Activated naive CD4-positive, alpha-beta T cell treated with anti-CD3 and anti-CD28 coated beads for 36 hours (primary cell): ENCODE results near the gene ATP13A2. TPM values are rescaled to one million over a fixed set of nuclear protein-coding genes. Genes with fewer than 3 reads are reported as not detected.

ENCODE experiments used
- CTCF ChIA-PET: fragments of 350-600 bp; sonication (Branson Sonifier 250); formaldehyde crosslinking; loops from one replicate; lab custom pipeline; 2021; ENCODE audit warnings: antibody characterized with exemption; lab: Charles Lee
- DNase-seq: peaks from one replicate; pipeline ENCODE4 v3.0.0-alpha.2; 2020
- H3K27ac Mint-ChIP-seq: one replicate; pipeline ENCODE4 v1.8.0; 2021; ENCODE audit warnings: mild to moderate bottlenecking, mixed read lengths
- H3K27me3 Mint-ChIP-seq: one replicate; pipeline ENCODE4 v1.8.0; 2021; ENCODE audit warnings: low read depth, mixed read lengths
- H3K36me3 Mint-ChIP-seq: one replicate; pipeline ENCODE4 v1.8.0; 2021; ENCODE audit warnings: low read depth, mixed read lengths
- H3K4me1 Mint-ChIP-seq: one replicate; pipeline ENCODE4 v1.8.0; 2021; ENCODE audit warnings: low read depth, mixed read lengths
- H3K4me3 Mint-ChIP-seq: one replicate; pipeline ENCODE4 v1.8.0; 2021; ENCODE audit warnings: mild to moderate bottlenecking, moderate library complexity, mixed read lengths
- H3K9me3 Mint-ChIP-seq: one replicate; pipeline ENCODE4 v1.8.0; 2021; ENCODE audit warnings: mixed read lengths
- intact Hi-C: fragments of 100-400 bp; cut with micrococcal nuclease; formaldehyde crosslinking; loops from one replicate; pipeline ENCODE4 v1.15.1; 2023
- total RNA-seq, 2 experiments: library from RNA; stranded (reverse); gene quantifications; one replicate each; pipeline ENCODE4 v1.2.3, GENCODE V29; 2021

The ATP13A2 gene
- total RNA-seq, 2 experiments from 2014 or later: 23.6 to 25.0 TPM

DNA sequence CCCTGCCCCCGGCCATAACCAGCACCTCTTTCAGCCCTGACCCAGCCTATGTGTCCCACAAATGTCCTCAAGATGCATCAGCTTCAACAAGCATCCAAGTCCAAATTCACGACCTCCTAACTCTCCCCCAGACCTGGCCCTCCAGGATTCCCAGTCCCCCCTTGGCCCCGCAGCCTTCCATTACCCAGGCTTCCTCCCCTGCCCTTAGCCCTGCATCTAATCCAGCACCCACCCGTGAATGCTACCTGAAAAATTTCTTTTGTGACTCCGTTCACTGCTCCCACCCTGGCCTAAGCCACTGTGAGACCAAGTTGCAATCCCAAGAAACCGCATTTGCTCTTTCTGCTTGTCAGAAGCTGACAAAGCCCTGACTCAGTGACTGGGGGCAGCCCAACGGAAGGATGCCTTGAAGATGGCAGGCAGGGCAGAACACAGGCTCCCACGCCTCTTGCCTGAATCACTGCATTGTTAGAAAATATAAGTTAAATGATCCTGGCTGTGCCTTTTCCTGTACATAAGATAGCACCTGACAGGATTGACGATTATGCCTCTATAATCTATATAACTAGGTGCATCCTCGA is 30.4 kb downstream of the ATP13A2 start:
- peaks cover 24% of the 10 kb centered on the region for H3K27me3 Mint-ChIP-seq
- no peaks in the 10 kb centered on the region for H3K9me3 Mint-ChIP-seq
- H3K4me3 Mint-ChIP-seq: peak overlapping the region; percentile 44
- peaks cover 11% of the 10 kb centered on the region for H3K4me1 Mint-ChIP-seq
- DNase-seq: no peak
- H3K27ac Mint-ChIP-seq: no peak overlapping the region
- CTCF ChIA-PET: interaction anchor here (0.6 to 1.3 kb wide), 2 partner anchors 21 to 30 kb away, joined by 3 read pairs; no protein-coding TSS in a partner anchor
- intact Hi-C loops: no loop called here
- peaks cover 4% of the 10 kb centered on the region for H3K36me3 Mint-ChIP-seq

DNA sequence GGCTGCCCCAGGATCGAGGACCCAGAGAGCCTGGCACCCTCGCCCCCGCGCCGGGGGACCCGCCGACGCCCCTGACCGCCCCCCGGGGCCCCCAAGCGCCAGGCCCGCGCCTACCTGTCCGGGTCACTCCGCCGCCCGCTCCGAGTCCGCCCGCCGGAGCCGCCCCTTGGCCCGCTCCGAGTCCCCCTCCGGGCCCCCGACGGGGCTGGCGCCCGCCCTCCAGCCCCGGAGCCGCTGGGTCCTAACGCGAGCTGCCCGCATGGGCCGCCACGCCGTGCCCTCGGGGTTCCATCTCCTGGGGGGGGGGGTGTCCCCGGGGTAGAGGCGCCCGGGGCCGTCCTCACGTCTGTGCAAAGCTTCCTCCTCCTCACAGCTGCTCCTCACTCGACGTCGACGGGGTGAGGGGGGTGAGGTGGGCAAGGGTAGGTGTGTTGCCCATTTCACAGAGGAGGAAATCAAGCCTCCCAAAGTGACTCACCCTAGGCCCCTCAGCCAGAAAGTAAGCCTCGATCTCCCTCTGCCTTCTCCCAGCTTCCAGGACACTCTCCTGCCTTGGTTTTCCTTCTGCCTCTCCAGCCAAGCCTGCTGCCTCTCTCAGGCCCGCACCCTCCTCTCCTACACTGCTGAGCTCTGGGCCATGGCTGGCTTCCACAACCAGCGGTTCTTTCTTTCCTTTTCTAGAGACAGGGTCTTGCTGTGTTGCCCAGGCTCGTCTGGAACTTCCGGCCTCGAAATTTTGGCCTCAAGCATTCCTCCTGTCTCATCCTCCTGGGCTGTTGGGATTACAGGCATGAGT is 31.1 kb downstream of the ATP13A2 start, which contains the start of gene MFAP2:
TSS of gene MFAP2 (minus strand) at position 148 of the 796 bp plus-strand sequence. CDS start 2,347 bp downstream, outside the sequence.
- peaks cover 11% of the 10 kb centered on the region for H3K4me1 Mint-ChIP-seq
- intact Hi-C loops: no loop called here
- peaks cover under 1% of the 10 kb centered on the region for H3K36me3 Mint-ChIP-seq
- CTCF ChIA-PET: interaction anchor here (1.3 kb wide), 1 partner anchor 29 kb away, joined by 3 read pairs; no protein-coding TSS in a partner anchor
- no peak within 1 kb of the TSS for H3K27ac Mint-ChIP-seq
- H3K27me3 Mint-ChIP-seq: peaks cover 24% of the 10 kb centered on the region
- peak; percentile 11 for DNase-seq
- H3K4me3 Mint-ChIP-seq: peak within 1 kb of the TSS; percentile 44
- no peaks in the 10 kb centered on the region for H3K9me3 Mint-ChIP-seq

DNA sequence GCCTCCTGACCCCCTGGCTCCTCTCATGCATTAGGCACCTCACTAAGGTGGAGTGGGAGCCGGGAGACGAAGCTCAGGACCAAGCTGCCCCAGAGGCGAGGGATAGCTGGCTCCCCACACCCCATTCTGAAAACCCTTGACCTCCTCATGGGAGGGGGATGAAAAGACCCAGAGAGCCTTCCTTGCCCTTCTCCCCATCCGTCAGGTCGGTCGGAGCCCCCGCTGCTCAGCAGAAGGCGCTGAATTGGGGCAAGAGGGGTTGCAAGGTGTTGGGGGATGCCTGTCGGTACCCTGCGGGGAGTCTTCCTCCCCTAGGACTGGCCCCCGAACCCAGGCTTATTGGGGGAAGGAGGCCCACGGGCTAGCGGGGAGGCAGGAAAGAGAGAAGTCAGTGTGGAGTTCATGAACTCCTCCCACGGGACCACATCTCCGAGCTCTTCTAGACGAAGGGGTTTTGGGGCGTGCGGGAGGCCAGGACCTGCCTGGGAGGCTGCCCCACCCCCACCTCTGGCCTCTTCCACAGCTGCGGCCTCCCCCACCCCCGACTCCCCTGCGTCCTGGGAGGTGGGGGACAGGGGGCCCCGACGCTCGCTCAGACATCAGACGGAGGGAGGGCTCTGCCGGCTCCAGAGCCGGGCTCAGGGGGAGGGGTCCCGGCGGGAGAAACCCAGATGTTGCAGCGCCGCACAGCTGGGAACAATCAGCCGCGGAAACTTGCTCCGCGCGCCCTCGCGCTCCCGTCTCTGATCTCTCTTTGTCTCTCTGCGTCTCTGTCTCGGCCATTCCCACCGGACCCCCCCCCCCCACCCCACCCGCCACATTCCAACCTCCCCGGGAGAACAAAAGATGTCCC is 32.0 kb downstream of the ATP13A2 start:
- DNase-seq: no peak
- peak overlapping the region; percentile 21 for H3K4me3 Mint-ChIP-seq
- intact Hi-C loops: no loop called here
- H3K27ac Mint-ChIP-seq: no peak overlapping the region
- peaks cover 11% of the 10 kb centered on the region for H3K4me1 Mint-ChIP-seq
- H3K9me3 Mint-ChIP-seq: no peaks in the 10 kb centered on the region
- H3K36me3 Mint-ChIP-seq: no peaks in the 10 kb centered on the region
- CTCF ChIA-PET: no interaction called here
- peaks cover 24% of the 10 kb centered on the region for H3K27me3 Mint-ChIP-seq

DNA sequence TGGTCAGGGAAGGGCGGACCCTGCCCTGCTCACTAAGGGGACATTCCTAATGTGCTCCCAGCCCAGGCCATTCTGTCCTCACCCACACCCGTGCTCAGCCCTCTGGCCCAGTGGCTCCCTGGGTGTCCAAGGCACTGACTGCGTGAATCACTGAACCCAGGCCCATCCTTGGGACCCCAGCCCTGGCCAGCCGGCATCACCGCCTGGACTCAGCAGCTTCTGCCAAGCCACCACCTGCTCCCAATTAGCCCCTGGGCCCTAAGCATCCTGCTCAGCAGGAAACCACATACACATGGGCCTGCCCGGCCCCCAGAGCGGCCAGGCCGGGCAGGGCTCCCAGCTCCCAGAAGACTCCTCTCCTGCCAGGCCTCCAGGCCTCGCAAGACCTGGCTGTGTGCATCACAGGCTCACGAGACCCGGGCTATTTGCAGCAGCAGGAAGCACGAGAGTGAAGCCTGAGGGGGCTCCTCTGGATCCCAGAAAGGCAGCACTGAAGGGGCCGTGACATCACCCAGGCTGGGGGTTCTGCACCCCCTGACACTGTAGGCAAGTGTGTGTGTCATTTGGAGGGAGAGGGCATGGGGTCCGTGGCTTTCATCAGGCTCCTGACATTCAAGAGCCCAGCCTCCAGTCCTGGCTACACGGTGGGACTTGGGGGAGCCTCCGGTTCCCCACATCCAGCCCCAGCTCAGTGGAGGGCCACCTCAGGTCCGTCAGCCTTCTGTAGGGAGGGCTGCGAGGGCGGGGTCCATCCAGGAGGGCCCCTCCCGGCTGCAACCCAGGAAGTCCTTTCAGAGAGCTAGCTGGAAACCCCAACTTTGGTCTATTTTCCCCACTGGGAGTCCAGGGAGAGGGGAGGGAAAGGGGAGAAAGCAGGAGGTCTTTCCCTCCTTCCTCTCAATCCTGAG is 32.9 kb downstream of the ATP13A2 start:
- no peaks in the 10 kb centered on the region for H3K9me3 Mint-ChIP-seq
- peaks cover 11% of the 10 kb centered on the region for H3K4me1 Mint-ChIP-seq
- no peak overlapping the region for H3K4me3 Mint-ChIP-seq
- intact Hi-C loops: no loop called here
- CTCF ChIA-PET: interaction anchor here (0.6 kb wide), 1 partner anchor 279 kb away, joined by 4 read pairs; no protein-coding TSS in a partner anchor
- no peak overlapping the region for H3K27ac Mint-ChIP-seq
- no peak for DNase-seq
- H3K36me3 Mint-ChIP-seq: no peaks in the 10 kb centered on the region
- peaks cover 24% of the 10 kb centered on the region for H3K27me3 Mint-ChIP-seq

DNA sequence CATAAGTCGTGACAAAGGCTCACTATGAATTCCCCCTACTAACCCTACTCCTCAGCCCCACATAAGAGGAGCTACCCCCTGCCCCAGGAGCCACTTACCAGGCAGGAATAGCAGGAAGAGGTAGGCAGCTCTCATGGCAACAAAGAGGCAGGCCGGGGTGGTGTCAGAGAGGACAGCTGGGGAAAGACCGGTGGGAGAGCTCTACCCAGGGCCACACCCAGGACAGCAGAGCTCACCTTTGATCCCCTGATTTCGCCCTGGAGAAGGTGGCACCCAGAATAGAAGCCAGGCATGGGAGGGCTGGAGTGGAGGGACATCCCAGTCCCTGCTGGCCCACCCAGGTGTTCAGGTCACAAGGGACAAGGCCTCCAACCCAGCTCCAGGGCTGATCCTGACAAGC is 33.6 kb downstream of the ATP13A2 start:
- intact Hi-C loops: no loop called here
- no peaks in the 10 kb centered on the region for H3K36me3 Mint-ChIP-seq
- peaks cover 11% of the 10 kb centered on the region for H3K4me1 Mint-ChIP-seq
- H3K9me3 Mint-ChIP-seq: no peaks in the 10 kb centered on the region
- peaks cover 20% of the 10 kb centered on the region for H3K27me3 Mint-ChIP-seq
- CTCF ChIA-PET: interaction anchor here (0.6 kb wide), 1 partner anchor 278 kb away, joined by 4 read pairs; no protein-coding TSS in a partner anchor
- H3K4me3 Mint-ChIP-seq: no peak overlapping the region
- no peak overlapping the region for H3K27ac Mint-ChIP-seq
- DNase-seq: no peak

DNA sequence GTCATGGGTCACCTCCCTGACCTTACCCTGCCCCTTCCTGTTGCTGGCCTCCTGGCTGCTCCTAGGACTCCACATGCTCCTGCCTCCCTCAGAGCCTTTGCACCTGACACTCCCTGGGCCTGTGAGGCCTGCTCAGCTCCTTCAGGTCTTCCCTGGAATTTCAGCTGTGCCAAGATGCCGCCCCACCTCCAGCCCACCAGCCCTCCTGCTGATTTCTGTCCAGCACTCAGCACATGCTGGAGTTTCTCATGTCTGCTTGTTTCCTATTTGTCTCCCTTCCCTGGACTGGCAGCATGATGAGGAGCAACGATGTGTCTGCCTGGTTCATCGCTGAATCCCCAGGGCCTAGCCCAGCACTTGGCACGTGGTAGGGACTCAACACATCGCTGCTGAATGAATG is 34.4 kb downstream of the ATP13A2 start:
- Mint-ChIP-seq H3K9me3 (no peaks in the 10 kb centered on the region), H3K36me3 (no peaks in the 10 kb centered on the region), H3K27me3 (peaks cover 16% of the 10 kb centered on the region), H3K4me1 (peaks cover 11% of the 10 kb centered on the region), H3K27ac (no peak overlapping the region), H3K4me3 (no peak overlapping the region)
- intact Hi-C loops: no loop called here
- CTCF ChIA-PET: no interaction called here
- no peak for DNase-seq

DNA sequence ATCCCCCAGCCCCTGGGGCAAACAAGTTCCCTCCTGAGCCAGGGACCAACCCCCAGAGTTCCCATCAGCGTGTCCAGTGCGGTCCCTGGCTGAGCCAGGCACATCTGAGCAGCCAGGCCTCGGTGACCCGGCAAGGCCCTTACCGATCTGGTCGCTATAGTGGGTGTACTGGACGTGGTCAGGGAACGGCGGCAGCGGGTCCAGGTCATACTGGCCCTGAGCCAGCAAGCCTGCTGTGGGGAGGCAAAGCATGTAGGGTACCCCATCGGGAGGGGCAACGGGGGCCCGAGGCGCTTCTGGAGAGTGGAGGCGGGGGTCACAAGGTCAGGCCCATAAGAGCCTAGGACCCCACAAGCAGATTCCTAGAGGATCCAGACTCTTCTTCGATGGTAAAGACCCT is 34.8 kb downstream of the ATP13A2 start:
- CTCF ChIA-PET: no interaction called here
- Mint-ChIP-seq H3K36me3 (no peaks in the 10 kb centered on the region), H3K4me3 (no peak overlapping the region), H3K27me3 (peaks cover 16% of the 10 kb centered on the region), H3K9me3 (no peaks in the 10 kb centered on the region), H3K27ac (no peak overlapping the region), H3K4me1 (peaks cover 11% of the 10 kb centered on the region)
- DNase-seq: no peak
- intact Hi-C loops: no loop called here

DNA sequence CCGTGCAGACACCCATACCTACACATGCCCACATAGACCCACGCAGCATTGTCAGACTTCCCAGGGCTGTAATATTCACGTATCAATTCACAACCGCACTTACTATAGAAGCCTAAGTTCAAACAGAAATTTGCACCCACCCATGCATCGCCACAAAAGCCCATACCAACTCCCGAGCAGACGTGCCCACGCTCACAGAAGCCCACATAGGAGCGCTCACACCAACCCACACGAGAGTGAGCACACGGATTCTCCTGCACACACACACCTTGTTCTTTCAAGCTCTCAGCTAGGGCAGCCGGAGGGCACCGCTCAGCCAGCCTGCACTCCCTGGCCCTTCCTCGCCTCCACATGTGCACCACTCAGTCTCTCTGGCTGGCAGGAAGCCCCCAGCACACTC is 35.9 kb downstream of the ATP13A2 start:
- Mint-ChIP-seq H3K27me3 (peaks cover 8% of the 10 kb centered on the region), H3K4me1 (peaks cover 6% of the 10 kb centered on the region), H3K27ac (no peak overlapping the region), H3K9me3 (no peaks in the 10 kb centered on the region), H3K4me3 (no peak overlapping the region), H3K36me3 (no peaks in the 10 kb centered on the region)
- intact Hi-C loops: no loop called here
- CTCF ChIA-PET: no interaction called here
- no peak for DNase-seq

DNA sequence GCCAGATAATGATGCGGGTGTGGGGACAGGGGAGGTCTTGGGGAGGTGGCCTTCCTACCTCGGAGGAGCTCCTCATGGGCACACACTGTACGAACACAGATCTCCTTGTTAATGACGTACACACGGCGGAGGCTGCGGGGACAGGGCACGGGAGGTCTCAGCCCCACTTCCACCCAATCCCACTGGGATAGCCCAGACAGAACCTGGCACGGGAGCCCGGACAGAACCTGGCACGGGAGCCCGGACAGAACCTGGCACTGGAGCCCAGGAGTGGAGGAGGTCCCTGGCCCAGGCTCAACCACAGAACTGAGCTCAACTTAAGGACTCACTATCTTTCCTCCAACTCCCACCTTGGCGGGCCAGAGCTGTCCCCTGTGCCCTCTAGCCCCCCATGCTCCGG is 36.5 kb downstream of the ATP13A2 start:
- CTCF ChIA-PET: no interaction called here
- Mint-ChIP-seq H3K4me1 (peaks cover 3% of the 10 kb centered on the region), H3K27me3 (peaks cover 6% of the 10 kb centered on the region), H3K27ac (no peak overlapping the region), H3K4me3 (no peak overlapping the region), H3K9me3 (no peaks in the 10 kb centered on the region), H3K36me3 (no peaks in the 10 kb centered on the region)
- intact Hi-C loops: no loop called here
- no peak for DNase-seq

DNA sequence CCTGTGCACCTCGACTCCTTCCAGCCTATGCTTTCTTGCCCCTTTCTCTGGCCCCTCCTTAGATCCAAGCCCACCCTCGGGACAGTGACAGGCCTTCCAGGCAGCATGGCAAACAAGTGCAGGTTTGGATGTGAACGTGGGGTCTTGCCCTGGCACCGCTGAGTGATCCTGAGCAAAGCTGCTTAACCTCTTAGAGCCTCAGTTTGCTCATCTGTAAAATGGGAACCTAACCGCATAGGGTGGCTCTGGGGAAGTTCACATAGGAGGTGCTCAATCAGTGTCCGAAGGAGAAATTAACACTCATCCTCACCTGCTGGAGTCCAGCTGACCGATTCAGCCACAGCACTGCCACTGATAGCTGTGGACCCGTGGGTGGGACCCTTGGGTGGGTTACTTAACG is 38.5 kb downstream of the ATP13A2 start:
- CTCF ChIA-PET: interaction anchor here (0.7 kb wide), 1 partner anchor 22 kb away, joined by 3 read pairs; no protein-coding TSS in a partner anchor
- Mint-ChIP-seq H3K27ac (no peak overlapping the region), H3K27me3 (no peaks in the 10 kb centered on the region), H3K4me3 (no peak overlapping the region), H3K4me1 (no peaks in the 10 kb centered on the region), H3K36me3 (no peaks in the 10 kb centered on the region), H3K9me3 (no peaks in the 10 kb centered on the region)
- no peak for DNase-seq
- intact Hi-C loops: no loop called here

DNA sequence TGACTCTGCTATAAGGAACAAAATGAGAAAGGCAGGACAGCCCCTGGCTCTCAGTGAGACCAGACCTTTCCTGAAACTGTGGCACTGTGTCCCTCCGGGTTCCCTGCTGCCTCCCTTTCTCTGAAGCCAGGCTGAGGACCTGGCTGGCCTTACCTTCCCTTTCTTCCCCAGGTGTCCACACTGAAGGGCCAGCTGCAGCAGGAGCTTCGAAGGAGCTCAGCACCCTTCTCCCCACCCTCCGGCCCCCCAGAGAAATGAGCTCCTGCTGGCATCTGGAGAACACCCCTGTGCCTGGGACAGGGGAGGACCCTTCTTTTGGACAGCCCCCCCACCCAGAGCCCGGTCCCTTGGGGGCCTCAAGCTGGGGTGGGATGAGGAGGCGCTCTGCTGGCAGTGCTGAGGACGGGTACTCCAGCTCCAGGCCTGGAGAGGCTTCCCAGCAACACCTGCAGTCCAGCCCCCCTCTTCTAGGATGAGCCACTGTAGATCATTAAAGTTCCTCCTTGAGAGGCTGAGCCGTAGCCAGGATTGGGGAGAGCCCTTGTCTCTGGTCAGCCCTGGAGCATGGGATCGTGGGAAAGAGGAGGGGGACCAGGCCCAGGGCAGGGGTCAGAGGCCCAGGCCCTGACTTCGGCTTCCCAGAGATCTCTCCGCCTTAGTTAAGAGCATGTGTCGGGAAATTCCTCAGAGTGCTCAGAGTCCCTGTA is 39.4 kb downstream of the ATP13A2 start:
- no peak overlapping the region for H3K4me3 Mint-ChIP-seq
- H3K36me3 Mint-ChIP-seq: no peaks in the 10 kb centered on the region
- CTCF ChIA-PET: interaction anchor here (0.7 kb wide), 1 partner anchor 21 kb away, joined by 3 read pairs; no protein-coding TSS in a partner anchor
- H3K27me3 Mint-ChIP-seq: no peaks in the 10 kb centered on the region
- intact Hi-C loops: no loop called here
- no peak overlapping the region for H3K27ac Mint-ChIP-seq
- H3K4me1 Mint-ChIP-seq: no peaks in the 10 kb centered on the region
- DNase-seq: no peak
- no peaks in the 10 kb centered on the region for H3K9me3 Mint-ChIP-seq
